ENCODE measurements around the gene PROM1. TPM values are rescaled to one million over a fixed set of nuclear protein-coding genes. Genes with fewer than 3 reads are reported as not detected.

The PROM1 gene
- total and polyA plus RNA-seq, 4 donors = 1.2 to 5.2 (median 3.7) TPM

- WGBS = 91% methylated on average over 5 of the region's 5 CpGs
- Histone ChIP-seq H3K9ac (ENCODE audit: low read depth in 1 of 2, low read length in 2 of 2) (no peak overlapping the region), H3K36me3 (ENCODE audit: control insufficient read depth in 4 of 4, insufficient read depth in 3 of 4, low read depth in 1 of 4, low read length in 3 of 4) (no peaks in the 10 kb centered on the region), H3K27ac (ENCODE audit: low read depth in 1 of 2, low read length in 2 of 2) (no peak overlapping the region), H3K4me3 (ENCODE audit: low read depth in 1 of 3, low read length in 3 of 3) (no peak overlapping the region), H3K4me1 (ENCODE audit: control insufficient read depth in 4 of 4, insufficient read depth in 4 of 4, low read length in 3 of 4) (peaks cover 0 to 3% (median 0%) of the 10 kb centered on the region in 4 donors), H3K9me3 (ENCODE audit: control insufficient read depth in 4 of 4, low read length in 3 of 4) (no peaks in the 10 kb centered on the region), H3K27me3 (ENCODE audit: control insufficient read depth in 4 of 4, insufficient read depth in 4 of 4, low read length in 3 of 4) (no peaks in the 10 kb centered on the region)
- DNase-seq (ENCODE audit: low spot score) = no peak
- no peak for TF ChIP-seq YY1 (IDR thresholded peaks at IDR 0.05)
- TF ChIP-seq CTCF (IDR thresholded peaks at IDR 0.05; ENCODE audit: low read depth, low read length, missing input control) = no peak
- no peak for TF ChIP-seq HNF4A (conservative IDR thresholded peaks at IDR 0.05)
- no peak for TF ChIP-seq NR2F2 (IDR thresholded peaks at IDR 0.05)
- no peak for TF ChIP-seq FOXA1 (IDR thresholded peaks at IDR 0.05)
- TF ChIP-seq FOXA2 (IDR thresholded peaks at IDR 0.05) = no peak
- TF ChIP-seq MAX (IDR thresholded peaks at IDR 0.05) = no peak
- TF ChIP-seq RAD21 (IDR thresholded peaks at IDR 0.05) = no peak
- TF ChIP-seq TAF1 (conservative IDR thresholded peaks at IDR 0.05) = no peak
- no peak for TF ChIP-seq REST (IDR thresholded peaks at IDR 0.05)
- no peak for TF ChIP-seq RXRA (IDR thresholded peaks at IDR 0.05)
- TF ChIP-seq EGR1 (IDR thresholded peaks at IDR 0.05; ENCODE audit: low read depth in 2 of 2) = no peak
- TF ChIP-seq GABPA (IDR thresholded peaks at IDR 0.05 in 1 of 2, conservative IDR thresholded peaks at IDR 0.05 in 1 of 2) = no peak
- TF ChIP-seq HNF4G (IDR thresholded peaks at IDR 0.05) = no peak
- no peak for TF ChIP-seq SP1 (IDR thresholded peaks at IDR 0.05)
- TF ChIP-seq JUND (IDR thresholded peaks at IDR 0.05) = no peak
- no peak for TF ChIP-seq ATF3 (IDR thresholded peaks at IDR 0.05)
- TF ChIP-seq ZBTB33 (IDR thresholded peaks at IDR 0.05) = no peak
Measured at GRCh38 chr4:16111533-16111932, 27.7 kb upstream of the PROM1 start.
